Cardiac fibroblast (primary cell): Measurements from ENCODE around the gene ACADVL.
A peak's percentile ranks its signal among the peaks of the same experiment; 100 is the strongest.
"Not testable (repeated sequence)": the region's sequence is repeated elsewhere in the genome, so short reads cannot be mapped to it uniquely, and the experiment has no call there.

Experiments used
- DNase-seq, 2 donors: peaks; one replicate each; pipeline versions ENCODE4 v3.0.0 to v3.0.0-alpha.2; 2010; ENCODE audit warnings: low read depth in 2 of 2
- H3K4me3 ChIP-seq, 2 donors: replicated peaks in 1 of 2; 1 replicate in 1 of 2; 2 replicates in 1 of 2; pipeline ENCODE4 v1.5.1; 2011; ENCODE audit warnings: low read depth in 2 of 2, low read length in 2 of 2, mild to moderate bottlenecking in 2 of 2, moderate library complexity in 1 of 2
- TF ChIP-seq, protein P1 (sequence below): IDR thresholded peaks from one replicate; pipeline ENCODE4 v1.5.1; 2011; ENCODE audit warnings: low read depth, mild to moderate bottlenecking, low read length, inconsistent platforms

ACADVL gene

GRCh38 chr17:7219812-7220592 is at the start of gene ACADVL, which contains the start of gene DLG4:
TSS of gene ACADVL (plus strand) at chr17:7219938. CDS start at chr17:7219985, 47 bp downstream.
TSS of gene DLG4 (minus strand) at chr17:7219836.
- TF ChIP-seq, protein P1, sequence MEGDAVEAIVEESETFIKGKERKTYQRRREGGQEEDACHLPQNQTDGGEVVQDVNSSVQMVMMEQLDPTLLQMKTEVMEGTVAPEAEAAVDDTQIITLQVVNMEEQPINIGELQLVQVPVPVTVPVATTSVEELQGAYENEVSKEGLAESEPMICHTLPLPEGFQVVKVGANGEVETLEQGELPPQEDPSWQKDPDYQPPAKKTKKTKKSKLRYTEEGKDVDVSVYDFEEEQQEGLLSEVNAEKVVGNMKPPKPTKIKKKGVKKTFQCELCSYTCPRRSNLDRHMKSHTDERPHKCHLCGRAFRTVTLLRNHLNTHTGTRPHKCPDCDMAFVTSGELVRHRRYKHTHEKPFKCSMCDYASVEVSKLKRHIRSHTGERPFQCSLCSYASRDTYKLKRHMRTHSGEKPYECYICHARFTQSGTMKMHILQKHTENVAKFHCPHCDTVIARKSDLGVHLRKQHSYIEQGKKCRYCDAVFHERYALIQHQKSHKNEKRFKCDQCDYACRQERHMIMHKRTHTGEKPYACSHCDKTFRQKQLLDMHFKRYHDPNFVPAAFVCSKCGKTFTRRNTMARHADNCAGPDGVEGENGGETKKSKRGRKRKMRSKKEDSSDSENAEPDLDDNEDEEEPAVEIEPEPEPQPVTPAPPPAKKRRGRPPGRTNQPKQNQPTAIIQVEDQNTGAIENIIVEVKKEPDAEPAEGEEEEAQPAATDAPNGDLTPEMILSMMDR = no peak
- peak within 1 kb of the TSS; percentile 78 to 86 for H3K4me3 ChIP-seq
- DNase-seq = peak; percentile 85 to 92

DNA sequence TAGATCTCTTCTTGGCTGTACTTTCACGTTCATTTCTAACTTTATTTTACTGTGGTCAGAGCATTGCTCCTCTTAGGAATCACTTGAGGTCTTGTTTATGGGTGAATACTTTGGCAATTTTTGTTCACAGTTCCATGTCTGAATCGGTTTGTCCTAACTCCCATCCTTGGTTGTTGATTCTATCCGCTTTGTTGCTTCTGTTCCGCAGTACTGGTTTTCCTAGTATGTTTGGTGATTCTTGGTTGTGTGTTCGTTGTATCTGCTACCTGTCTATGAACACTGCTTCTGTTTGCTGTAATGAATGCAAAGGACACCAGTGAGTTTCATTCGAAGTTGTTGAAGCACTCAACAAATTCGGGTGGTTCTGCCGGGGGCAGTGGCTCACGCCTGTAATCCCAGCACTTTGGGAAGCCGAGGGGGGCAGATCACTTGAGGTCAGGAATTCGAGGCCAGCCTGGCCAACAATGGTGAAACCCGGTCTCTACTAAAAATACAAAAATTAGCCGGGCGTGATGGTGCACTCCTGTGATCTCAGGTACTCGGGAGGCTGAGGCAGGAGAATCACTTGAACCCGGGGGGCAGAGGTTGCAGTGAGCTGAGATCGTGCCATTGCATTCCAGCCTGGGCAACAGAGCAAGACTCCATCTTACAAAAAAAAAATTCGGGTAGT is 47.1 kb upstream of the ACADVL start:
- not testable (repeated sequence) for H3K4me3 ChIP-seq, DNase-seq

DNA sequence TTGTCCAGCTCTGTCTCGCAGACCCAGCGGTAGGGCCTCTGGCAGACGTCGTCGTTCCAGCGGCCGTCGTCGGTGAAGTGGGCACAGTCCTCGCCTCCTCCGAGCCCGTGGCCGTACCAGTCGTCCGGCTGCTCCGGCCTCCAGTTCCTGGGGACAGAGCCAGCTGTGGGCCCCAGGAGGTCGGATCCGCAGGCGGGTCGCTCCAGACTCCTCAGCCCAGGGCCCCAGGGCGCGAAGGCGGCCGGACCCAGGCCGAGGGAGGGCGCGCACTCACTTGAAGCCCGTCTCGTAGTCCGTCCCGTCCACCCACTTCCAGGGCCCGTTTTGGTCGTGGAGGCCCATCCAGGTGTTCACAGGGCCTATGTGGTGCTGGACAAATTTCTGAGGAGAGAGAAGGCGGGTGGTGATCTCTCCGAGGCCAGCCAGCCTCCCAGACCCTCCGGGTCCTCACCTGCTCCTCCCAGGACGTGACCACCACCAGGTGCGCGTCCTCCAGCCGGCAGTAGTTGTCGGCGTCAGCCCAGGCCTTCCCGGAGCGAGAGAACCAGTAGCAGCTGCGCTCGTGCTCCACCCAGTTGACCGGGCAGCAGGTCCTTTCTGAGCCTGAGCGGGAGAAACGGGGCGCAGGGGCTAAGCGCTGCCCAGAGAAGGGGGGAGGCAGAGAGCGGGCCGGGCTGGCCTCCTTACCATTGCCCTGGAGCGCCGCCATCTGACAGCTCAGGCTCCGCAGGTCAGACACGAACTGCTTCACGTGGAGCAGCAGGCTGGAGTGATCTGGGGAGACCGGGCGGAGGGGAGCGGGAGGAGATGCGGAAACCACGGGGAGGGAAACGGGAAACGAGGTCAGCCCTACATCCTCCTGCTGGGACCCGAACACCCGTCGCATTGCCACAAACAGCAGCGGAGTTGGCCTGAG is 45.8 kb upstream of the ACADVL start:
- H3K4me3 ChIP-seq = no peak overlapping the region
- DNase-seq = peak in 1 of 2 donors; percentile 34

GRCh38 chr17:7174603-7175326 is 45.0 kb upstream of the ACADVL start:
- H3K4me3 ChIP-seq = no peak overlapping the region
- DNase-seq = no peak
- TF ChIP-seq, protein P1 = no peak

More for the DNA sequence above, 45.8 kb upstream of the ACADVL start:
- TF ChIP-seq, protein P1 = no peak

DNA sequence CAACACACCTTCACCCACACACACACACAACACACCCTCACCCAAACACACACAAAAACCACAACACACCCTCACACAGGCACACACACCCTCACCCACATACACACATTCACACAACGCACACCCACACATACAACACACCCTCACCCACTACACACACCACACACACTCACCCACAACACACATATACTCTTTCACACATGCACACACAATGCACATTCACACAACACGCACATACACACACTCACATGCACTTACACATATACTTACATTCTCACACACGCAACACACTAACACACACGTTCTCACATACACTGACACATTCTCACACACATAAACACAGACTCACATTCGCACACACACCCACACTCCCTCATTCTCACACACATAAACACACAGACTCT is 44.4 kb upstream of the ACADVL start:
- H3K4me3 ChIP-seq = no peak overlapping the region
- DNase-seq = no peak
- TF ChIP-seq, protein P1 = no peak

DNA sequence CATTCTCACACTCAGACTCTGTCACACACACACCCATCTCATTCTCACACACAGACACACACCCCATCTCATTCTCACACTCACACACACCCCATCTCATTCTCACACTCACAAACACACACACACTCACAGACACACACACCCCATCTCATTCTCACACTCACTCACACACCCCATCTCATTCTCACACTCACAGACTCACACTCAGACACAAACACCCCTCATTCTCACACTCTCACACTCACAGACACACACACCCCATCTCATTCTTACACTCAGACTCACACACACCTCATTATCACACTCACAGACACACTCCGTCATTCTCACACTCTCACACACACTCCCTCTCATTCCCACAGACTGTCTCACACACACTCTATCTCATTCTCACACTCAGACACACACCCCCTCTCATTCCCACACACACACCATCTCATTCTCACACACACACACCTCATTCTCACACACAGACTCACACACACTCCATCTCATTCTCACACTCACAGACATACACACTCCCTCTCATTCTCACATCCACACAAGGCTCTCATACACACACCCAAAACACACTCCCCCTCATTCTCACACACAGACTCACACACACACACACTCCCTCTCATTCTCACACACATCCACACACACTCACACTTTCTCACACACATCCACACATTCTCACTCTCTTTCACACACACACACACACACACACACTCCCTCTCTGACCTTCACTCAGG is 43.5 kb upstream of the ACADVL start:
- no peak for DNase-seq
- no peak overlapping the region for H3K4me3 ChIP-seq
- TF ChIP-seq, protein P1 = no peak
